Measurements from ENCODE around the gene GALK1.

Gene GALK1

DNA sequence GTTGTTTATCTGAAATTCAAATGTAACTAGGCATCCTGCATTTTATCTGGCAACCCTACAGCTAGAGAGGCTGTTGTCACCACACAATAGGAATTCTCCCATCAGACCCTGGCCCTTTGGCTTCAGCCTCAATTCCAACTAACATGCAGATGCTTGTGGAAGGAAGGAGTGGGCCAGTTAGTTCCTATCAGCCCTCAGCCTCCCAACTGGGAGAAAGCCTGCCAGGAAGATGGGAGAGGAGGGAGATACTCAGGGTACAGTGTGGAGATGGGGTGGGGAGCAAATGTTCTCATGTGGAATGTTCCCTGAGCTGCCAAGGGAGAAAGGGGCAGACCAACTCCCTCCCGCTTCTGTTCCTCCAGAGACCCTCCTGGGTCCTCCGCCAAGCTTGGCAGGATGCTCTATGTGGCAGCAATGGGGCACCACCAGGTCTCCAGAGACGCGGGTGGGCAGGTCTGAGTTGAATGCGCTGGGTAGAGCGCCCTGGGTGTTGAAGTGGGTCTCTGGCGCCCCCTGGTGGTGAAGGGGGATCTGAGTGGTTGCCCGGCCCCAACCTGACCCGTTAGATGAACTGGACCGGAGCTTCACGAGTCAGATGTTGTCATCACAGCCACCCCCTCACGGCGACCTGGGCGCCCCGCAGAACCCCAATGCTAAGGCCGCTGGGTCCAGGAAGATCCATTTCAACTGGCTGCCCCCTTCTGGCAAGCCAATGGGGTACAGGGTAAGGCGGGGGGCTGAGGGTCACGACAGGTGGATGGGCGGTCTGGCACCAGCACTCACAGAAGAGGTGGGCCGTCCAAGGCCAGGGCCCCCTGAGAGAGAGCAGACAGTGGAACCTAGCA lies 15.2 kb downstream of the GALK1 start:
- peak; percentile 66 for DNase-seq (ENCODE audit: low read depth)

DNA sequence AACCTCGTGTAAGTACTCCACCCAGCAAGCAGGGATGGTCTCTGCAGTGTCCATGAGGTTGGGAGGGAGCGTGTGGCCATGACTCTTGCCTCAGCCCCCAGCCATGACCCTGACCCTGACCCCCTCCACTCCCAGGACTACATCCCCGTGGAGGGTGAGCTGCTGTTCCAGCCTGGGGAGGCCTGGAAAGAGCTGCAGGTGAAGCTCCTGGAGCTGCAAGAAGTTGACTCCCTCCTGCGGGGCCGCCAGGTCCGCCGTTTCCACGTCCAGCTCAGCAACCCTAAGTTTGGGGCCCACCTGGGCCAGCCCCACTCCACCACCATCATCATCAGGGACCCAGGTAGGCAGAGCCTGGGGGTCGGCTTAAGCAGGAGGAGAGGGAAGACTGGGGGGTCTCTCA lies 16.3 kb downstream of the GALK1 start:
- no peak for DNase-seq (ENCODE audit: low read depth)

DNA sequence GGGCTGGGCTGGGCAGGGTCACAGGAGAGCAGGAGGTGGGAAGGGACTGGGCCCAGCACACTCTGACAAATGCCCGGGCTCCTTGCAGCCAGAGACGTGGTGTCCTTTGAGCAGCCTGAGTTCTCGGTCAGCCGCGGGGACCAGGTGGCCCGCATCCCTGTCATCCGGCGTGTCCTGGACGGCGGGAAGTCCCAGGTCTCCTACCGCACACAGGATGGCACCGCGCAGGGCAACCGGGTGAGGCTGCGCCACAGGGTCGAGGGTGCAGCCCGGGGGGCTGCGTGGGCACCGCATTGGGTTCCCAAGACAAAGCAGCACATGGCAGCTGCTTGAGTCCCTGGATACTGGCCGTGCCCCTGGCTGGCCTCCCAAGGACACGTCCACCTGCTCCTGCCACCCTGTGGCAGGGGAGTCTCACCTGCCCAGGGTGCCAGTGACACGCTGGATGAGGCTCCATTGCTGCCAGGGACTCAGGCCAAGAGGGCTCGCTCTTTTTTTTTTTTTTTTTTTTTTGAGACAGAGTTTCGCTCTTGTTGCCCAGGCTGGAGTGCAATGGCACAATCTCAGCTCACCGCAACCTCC lies 21.3 kb downstream of the GALK1 start:
- DNase-seq (ENCODE audit: low read depth), result no peak

DNA sequence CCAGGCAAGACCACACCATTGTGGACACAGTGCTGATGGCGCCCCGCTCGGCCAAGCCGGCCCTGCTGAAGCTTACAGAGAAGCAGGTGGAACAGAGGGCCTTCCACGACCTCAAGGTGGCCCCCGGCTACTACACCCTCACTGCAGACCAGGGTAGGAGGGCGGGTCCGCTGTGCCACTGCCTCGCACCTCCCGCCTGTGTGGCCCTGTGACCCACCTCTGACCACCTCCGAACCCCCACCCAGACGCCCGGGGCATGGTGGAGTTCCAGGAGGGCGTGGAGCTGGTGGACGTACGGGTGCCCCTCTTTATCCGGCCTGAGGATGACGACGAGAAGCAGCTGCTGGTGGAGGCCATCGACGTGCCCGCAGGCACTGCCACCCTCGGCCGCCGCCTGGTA lies 22.7 kb downstream of the GALK1 start:
- DNase-seq (ENCODE audit: low read depth), result no peak

DNA sequence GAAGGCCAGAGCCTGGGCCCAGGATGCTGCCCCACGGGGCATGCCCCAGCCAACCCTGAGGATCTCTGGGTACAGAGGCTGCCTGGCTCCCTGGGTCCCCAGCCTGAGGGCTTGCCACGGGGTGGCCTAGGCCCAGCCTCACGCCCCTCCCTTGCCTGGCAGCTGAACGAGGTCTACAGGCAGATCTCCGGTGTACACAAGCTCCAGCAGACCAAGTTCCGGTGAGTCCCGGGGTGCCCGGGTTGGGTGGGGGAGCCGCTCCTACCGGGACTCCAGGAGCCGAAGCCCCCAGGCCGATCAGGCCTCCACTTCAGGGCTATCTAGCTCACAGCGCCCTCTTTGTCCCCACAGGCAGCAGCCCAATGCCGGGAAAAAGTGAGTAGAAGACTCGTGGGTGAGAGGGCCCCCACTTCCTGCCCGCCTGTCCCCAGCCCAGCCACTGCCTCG lies 24.3 kb downstream of the GALK1 start:
- no peak for DNase-seq (ENCODE audit: low read depth)

DNA sequence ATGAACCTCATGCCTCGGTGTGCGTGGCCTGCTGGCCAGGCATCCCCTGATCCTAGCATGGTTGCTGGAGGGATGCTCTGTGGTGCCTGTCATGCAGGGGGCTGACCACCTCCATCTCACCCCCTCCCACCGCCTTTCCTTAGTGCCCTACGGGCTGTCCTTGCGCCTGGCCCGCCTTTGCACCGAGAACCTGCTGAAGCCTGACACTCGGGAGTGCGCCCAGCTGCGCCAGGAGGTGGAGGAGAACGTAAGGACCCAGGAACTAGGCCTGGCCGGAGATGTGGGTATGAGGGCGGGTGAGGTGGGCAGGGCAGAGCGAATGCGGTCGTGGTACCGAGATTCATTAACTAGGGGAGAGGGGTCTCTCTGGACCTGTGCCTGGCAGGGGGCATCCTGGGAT lies 24.8 kb downstream of the GALK1 start:
- DNase-seq (ENCODE audit: low read depth), result no peak

GRCh38 chr17:75739801-75740200 lies 25.2 kb downstream of the GALK1 start:
- no peak for DNase-seq (ENCODE audit: low read depth)

- DNase-seq (ENCODE audit: low read depth), result no peak
Measured at GRCh38 chr17:75739174-75739573, 25.8 kb downstream of the GALK1 start.

DNA sequence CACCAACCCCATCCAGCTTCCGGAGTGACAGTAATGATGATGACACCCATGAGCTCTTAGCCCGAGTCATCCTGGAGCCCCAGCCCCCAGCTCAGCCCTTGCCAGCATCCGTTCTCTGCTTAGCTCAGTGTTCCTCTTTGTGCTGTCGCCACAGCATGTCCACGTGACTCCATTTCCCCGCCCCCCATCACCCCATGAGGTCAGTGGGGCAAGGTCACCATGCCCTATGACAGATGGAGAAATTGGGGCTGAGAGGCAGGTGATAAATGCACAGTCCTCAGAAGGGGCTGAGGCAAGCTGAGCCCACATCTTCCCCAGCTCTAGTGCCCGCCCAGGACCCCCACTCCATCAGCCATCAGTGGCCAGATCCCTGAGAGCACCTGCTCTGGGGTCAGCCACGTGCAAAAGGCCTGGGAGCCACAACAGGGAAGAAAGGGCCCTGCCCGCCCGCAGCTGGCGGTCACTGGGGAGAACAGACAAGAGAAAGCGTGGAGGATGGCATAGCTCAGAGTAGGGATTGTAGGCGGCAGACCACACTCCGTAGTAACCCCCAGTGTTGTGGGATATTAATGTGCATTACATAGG lies 26.7 kb downstream of the GALK1 start:
- DNase-seq (ENCODE audit: low read depth), result peak; percentile 49

DNA sequence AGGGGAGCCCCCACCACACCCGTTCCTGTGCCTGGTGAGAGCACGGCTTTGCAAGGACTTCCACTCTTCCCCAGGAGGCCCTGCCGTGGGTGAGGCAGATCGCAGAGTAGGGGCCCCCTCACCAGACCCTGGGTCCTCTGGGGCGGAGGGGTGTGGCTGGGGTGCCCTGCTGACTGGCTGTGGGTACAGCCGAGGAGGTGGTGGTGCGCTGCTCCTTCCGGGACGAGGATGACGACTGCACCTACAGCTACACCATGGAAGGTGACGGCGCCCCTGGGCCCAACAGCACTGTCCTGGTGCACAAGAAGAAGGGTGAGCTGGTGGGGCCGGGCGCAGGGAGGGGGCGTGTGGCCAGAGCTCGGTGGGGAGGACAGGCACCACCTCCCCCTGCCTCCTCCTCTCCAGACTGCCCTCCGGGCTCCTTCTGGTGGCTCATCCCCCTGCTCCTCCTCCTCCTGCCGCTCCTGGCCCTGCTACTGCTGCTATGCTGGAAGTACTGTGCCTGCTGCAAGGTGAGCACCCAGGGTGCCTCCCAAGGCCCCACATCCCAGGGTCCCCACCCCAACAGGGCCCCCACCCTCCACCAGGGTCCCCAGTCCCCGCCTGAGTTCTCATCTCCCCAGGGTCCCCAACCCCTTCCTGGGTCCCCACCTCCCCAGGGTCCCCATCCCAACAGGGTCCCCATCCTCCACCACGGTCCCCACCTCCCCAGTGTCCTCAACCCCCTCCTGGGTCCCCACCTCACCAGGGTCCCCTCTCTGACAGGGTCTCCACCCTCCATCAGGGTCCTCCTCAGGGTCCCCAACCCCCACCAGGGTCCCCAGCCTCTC lies 27.6 kb downstream of the GALK1 start:
- DNase-seq (ENCODE audit: low read depth), result no peak

DNA sequence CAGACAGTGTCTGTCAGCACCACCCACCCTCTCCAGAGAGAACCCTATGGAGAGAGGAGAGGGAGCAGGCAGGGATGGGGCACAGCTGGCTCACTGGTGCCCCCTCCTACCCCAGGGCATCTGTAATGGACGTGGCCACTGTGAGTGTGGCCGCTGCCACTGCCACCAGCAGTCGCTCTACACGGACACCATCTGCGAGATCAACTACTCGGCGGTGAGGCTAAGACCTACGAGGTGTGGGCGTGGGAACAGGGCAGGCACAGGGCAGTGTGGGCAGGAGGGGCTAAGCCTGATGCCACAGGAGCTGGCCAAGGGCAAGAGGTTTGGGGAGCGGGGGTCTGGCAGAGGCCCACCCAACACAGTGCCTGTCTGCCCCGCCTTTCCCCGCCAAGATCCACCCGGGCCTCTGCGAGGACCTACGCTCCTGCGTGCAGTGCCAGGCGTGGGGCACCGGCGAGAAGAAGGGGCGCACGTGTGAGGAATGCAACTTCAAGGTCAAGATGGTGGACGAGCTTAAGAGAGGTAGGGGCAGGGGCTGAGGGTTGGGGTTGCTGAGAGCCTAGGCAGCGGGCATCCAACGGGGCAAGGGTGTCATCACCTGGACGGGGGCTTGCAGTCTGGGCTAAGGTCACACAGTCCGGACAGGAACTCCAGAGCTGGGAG lies 28.7 kb downstream of the GALK1 start:
- DNase-seq (ENCODE audit: low read depth), result no peak

DNA sequence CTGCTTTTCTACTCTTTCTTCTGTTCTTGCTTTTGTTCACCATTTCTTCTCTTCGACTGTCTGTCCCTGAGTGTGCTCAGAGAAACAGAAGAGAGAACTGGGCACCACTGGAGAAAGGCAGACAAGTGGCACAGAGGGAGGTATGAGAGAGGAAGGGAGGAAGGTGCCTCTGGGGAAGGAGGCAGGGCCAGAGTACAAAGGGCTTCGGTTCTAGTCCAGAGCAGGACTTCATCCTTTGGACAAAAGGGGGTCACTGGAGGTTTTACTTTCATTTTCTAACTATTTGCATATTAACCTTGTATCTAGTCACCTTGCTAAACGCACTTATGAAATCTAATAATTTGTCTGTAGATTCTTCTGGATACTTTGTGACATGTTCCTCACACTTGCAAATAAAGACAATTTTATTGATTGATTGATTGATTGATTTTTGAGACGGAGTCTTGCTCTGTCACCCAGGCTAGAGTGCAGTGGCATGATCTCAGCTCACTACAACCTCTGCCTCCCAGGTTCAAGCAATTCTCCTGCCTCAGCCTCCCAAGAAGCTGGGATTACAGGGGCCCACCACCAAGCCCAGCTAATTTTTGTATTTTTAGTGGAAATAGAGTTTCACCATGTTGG lies 30.2 kb downstream of the GALK1 start:
- DNase-seq (ENCODE audit: low read depth), result no peak

- DNase-seq (ENCODE audit: low read depth), result no peak
Measured at GRCh38 chr17:75733471-75733870, 31.5 kb downstream of the GALK1 start.

DNA sequence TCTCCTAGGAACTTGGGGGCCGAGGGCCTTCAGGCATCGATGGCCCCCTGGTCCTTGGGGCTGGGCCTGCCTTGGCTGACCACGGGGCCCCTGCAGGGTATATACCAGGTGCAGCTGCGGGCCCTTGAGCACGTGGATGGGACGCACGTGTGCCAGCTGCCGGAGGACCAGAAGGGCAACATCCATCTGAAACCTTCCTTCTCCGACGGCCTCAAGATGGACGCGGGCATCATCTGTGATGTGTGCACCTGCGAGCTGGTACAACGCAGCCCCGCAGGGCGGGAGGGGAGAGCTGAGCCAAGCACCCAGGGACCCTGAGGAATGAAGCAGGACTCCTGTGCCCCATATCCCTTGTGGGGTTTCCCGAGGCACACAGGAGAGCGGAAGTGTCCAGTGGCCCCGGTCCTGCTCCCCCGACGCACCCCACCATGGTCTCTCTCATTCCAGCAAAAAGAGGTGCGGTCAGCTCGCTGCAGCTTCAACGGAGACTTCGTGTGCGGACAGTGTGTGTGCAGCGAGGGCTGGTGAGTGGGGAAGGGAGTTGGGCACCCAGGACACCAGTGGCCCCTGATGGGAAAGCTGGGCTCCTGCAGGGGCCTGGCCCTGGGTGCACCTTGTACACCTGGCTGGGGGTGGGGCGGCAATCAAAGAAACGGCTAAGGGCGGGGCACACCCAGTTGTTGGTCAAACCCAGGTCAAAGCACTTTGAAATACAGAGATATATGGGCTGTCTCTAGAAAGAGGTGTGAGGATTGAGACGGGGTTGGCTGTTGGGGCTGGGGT lies 33.1 kb downstream of the GALK1 start:
- no peak for DNase-seq (ENCODE audit: low read depth)

DNA sequence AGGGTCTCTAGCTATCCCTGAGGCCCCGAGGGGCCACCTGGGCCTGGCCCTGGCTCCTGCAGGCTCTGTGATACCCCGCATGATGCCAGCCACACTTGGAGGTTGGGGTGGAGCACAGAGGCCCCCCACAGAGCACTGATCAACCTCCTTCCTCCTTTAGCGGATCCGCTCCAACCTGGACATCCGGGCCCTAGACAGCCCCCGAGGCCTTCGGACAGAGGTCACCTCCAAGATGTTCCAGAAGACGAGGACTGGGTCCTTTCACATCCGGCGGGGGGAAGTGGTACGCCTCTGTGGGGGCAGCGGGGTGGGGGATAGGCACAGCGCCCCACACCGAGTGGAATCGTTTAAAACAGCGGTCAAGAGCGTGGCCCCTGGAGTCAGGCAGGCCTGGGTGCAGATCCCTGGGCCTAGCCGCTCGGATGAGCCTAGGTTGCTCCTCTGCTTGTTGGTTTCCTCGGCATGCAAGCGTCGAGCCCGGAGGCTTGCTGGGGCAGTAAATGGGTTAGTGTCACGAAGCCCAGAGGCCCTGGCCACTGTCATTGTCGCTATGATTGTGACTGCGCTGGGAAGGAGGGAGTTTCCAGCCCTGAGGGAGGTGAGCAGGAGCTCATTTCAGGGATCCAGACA lies 33.8 kb downstream of the GALK1 start:
- DNase-seq (ENCODE audit: low read depth), result no peak

GRCh38 chr17:75730065-75730464 lies 34.9 kb downstream of the GALK1 start:
- no peak for DNase-seq (ENCODE audit: low read depth)

DNA sequence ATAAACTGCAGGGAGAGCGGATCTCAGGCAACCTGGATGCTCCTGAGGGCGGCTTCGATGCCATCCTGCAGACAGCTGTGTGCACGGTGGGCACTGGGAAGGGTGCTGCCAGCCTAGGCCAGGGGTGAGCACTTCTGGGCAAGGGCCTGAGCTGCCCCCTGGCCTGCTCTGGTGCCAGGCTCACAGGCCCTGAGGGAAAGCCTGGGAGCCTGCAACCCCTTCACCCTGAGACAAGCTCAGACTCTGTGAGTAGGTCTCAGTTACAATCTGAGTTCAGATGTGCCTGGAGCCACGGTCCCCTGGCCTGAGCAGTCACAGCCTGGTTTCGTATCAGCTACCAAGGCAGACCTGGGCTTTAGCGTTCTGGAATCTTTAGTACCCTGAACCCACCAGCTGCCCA lies 35.6 kb downstream of the GALK1 start:
- no peak for DNase-seq (ENCODE audit: low read depth)

GRCh38 chr17:75727391-75727790 lies 37.6 kb downstream of the GALK1 start:
- no peak for DNase-seq (ENCODE audit: low read depth)

DNA sequence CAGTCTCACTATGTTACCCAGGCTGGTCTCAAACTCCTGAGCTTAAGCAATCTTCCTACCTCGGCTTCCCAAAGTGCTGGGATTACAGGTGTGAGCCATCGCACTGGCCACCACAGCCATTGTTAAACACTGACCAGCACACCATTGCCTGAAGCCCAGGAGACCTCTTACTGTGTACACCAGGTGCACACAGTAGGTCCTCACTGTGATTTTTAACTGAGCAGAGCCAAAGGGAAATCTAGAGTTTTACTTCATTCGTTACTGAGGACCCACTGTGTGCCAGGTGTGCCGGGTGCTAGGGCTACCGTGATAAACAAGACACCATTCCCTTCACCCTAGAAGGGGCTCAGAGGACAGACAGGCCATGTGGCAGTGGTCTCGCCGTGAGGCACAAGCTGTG lies 39.5 kb downstream of the GALK1 start:
- DNase-seq (ENCODE audit: low read depth), result no peak
